Measurements from ENCODE around the gene ARMH1.

DNA sequence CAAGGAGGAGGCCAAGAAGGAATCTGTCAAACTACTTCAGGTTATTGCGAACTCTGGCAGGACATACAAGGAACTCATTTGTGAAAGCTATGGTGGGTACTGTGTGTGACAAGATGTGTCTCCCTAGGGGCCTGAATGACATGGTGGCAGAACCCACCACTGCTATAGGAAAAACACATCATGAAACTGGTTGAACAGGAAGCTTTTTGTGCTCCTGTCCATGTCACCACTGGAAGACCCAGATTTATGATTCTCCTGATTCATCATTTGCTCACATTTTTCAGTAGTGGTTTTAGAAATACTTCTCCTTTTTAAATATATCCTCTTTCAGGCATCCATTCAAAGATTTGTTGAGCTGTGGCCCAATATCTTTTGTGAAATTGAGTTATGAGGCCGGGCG, 23.6 kb downstream of the ARMH1 start:
- TF ChIP-seq, protein P1, sequence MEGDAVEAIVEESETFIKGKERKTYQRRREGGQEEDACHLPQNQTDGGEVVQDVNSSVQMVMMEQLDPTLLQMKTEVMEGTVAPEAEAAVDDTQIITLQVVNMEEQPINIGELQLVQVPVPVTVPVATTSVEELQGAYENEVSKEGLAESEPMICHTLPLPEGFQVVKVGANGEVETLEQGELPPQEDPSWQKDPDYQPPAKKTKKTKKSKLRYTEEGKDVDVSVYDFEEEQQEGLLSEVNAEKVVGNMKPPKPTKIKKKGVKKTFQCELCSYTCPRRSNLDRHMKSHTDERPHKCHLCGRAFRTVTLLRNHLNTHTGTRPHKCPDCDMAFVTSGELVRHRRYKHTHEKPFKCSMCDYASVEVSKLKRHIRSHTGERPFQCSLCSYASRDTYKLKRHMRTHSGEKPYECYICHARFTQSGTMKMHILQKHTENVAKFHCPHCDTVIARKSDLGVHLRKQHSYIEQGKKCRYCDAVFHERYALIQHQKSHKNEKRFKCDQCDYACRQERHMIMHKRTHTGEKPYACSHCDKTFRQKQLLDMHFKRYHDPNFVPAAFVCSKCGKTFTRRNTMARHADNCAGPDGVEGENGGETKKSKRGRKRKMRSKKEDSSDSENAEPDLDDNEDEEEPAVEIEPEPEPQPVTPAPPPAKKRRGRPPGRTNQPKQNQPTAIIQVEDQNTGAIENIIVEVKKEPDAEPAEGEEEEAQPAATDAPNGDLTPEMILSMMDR (IDR thresholded peaks at IDR 0.05): no peak
- TF ChIP-seq POLR2AphosphoS5 (IDR thresholded peaks at IDR 0.05; ENCODE audit: low read depth, low read length): no peak
